ENCODE measurements around the gene GNPTAB.
A peak's percentile ranks its signal among the peaks of the same experiment; 100 is the strongest.

The GNPTAB gene

GRCh38 chr12:101781834-101782233 is 48.9 kb downstream of the GNPTAB start:
- TF ChIP-seq CTCF (IDR thresholded peaks at IDR 0.05), result no peak
- Histone ChIP-seq H3K27me3 (no peaks in the 10 kb centered on the region), H3K27ac (no peak overlapping the region), H3K4me3 (ENCODE audit: low read depth in 1 of 2, low read length in 1 of 2) (no peak overlapping the region), H3K36me3 (peaks cover 16% of the 10 kb centered on the region), H3K4me1 (ENCODE audit: control insufficient read depth in 1 of 2, insufficient read depth in 1 of 2, low read depth in 1 of 2, low read length in 1 of 2) (peaks cover 9 to 25% of the 10 kb centered on the region in 2 experiments), H3K9me3 (no peaks in the 10 kb centered on the region)

GRCh38 chr12:101780599-101780998 is 50.2 kb downstream of the GNPTAB start:
- peaks cover 13% of the 10 kb centered on the region for H3K36me3 ChIP-seq

GRCh38 chr12:101779626-101780025 is 51.1 kb downstream of the GNPTAB start:
- Histone ChIP-seq H3K27ac (no peak overlapping the region), H3K4me1 (ENCODE audit: control insufficient read depth in 1 of 2, insufficient read depth in 1 of 2, low read depth in 1 of 2, low read length in 1 of 2) (peaks cover 9 to 25% of the 10 kb centered on the region in 2 experiments), H3K36me3 (peaks cover 4% of the 10 kb centered on the region), H3K27me3 (no peaks in the 10 kb centered on the region), H3K4me3 (ENCODE audit: low read depth in 1 of 2, low read length in 1 of 2) (no peak overlapping the region), H3K9me3 (no peaks in the 10 kb centered on the region)
- no peak for TF ChIP-seq CTCF (IDR thresholded peaks at IDR 0.05)

More at GRCh38 chr12:101780599-101780998, 50.2 kb downstream of the GNPTAB start:
- no peak for TF ChIP-seq CTCF (IDR thresholded peaks at IDR 0.05)
- H3K4me1 ChIP-seq (ENCODE audit: control insufficient read depth in 1 of 2, insufficient read depth in 1 of 2, low read depth in 1 of 2, low read length in 1 of 2), result peaks cover 9 to 25% of the 10 kb centered on the region in 2 experiments
- H3K27me3 ChIP-seq, result no peaks in the 10 kb centered on the region
- H3K9me3 ChIP-seq, result no peaks in the 10 kb centered on the region
- H3K4me3 ChIP-seq (ENCODE audit: low read depth in 1 of 2, low read length in 1 of 2), result no peak overlapping the region
- H3K27ac ChIP-seq, result peak overlapping the region; percentile 48

GRCh38 chr12:101779200-101779599 is 51.6 kb downstream of the GNPTAB start:
- peaks cover 9 to 25% of the 10 kb centered on the region in 2 experiments for H3K4me1 ChIP-seq (ENCODE audit: control insufficient read depth in 1 of 2, insufficient read depth in 1 of 2, low read depth in 1 of 2, low read length in 1 of 2)
- H3K27ac ChIP-seq, result no peak overlapping the region

GRCh38 chr12:101777978-101778377 is 52.8 kb downstream of the GNPTAB start:
- Histone ChIP-seq H3K4me1 (ENCODE audit: control insufficient read depth in 1 of 2, insufficient read depth in 1 of 2, low read depth in 1 of 2, low read length in 1 of 2) (peaks cover 15 to 35% of the 10 kb centered on the region in 2 experiments), H3K27me3 (no peaks in the 10 kb centered on the region), H3K36me3 (peaks cover 4% of the 10 kb centered on the region), H3K4me3 (ENCODE audit: low read depth in 1 of 2, low read length in 1 of 2) (no peak overlapping the region), H3K27ac (peak overlapping the region; percentile 66), H3K9me3 (no peaks in the 10 kb centered on the region)
- no peak for TF ChIP-seq CTCF (IDR thresholded peaks at IDR 0.05)

More at GRCh38 chr12:101779200-101779599, 51.6 kb downstream of the GNPTAB start:
- no peaks in the 10 kb centered on the region for H3K27me3 ChIP-seq
- no peak for TF ChIP-seq CTCF (IDR thresholded peaks at IDR 0.05)
- H3K4me3 ChIP-seq (ENCODE audit: low read depth in 1 of 2, low read length in 1 of 2), result no peak overlapping the region
- no peaks in the 10 kb centered on the region for H3K9me3 ChIP-seq
- peaks cover 4% of the 10 kb centered on the region for H3K36me3 ChIP-seq

- peak overlapping the region; percentile 66 for H3K27ac ChIP-seq
- H3K9me3 ChIP-seq, result no peaks in the 10 kb centered on the region
- H3K4me1 ChIP-seq (ENCODE audit: control insufficient read depth in 1 of 2, insufficient read depth in 1 of 2, low read depth in 1 of 2, low read length in 1 of 2), result peaks cover 19 to 40% of the 10 kb centered on the region in 2 experiments
- peaks cover 3% of the 10 kb centered on the region for H3K36me3 ChIP-seq
- no peak for TF ChIP-seq CTCF (IDR thresholded peaks at IDR 0.05)
- H3K4me3 ChIP-seq (ENCODE audit: low read depth in 1 of 2, low read length in 1 of 2), result no peak overlapping the region
- no peaks in the 10 kb centered on the region for H3K27me3 ChIP-seq
These were observed 53.3 kb downstream of the GNPTAB start for GRCh38 chr12:101777485-101777884.

All from neutrophil (primary cell).